ENCODE data around the gene GFAP.

GFAP gene

DNA sequence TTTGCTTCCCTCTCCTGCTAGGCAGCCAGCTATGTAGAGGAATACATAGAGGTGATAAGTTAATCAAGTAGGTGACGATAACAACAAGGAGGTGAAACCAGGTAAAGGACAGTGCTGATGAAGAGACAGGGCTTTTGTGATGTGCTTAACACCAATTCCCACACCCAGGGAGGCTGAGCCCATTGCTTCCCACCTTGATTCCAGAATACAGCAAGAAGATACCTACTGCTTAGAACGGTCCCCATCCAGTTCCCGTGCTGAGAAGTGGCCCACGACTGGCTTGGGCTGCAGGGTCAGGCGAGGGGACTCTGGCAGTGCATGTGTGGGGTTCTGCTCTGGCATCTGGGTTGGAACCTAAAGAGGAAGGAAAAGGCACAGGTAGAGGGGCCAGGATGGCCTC lies 16.1 kb upstream of the GFAP start:
- DNase-seq (ENCODE audit: low spot score): no peak

DNA sequence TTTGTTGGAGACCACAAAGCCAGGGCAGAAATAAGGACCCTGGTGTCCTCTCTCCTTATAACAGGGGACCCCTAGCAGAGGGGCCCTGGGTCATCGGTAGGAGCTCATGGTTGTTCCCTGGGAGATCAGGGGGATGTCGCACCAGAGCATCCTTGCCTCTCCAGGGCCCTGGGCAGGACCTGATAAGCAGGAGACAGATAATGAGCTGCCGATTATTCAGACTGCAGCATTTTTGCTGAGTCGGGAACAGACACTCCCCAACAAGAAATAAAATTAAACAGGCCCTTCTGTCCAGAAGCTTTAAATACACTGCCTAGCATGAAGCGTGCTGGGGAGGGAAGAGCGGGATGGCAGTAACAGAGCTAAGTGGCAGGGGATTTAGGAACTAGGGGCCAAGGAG lies 15.4 kb upstream of the GFAP start:
- no peak for DNase-seq (ENCODE audit: low spot score)

DNA sequence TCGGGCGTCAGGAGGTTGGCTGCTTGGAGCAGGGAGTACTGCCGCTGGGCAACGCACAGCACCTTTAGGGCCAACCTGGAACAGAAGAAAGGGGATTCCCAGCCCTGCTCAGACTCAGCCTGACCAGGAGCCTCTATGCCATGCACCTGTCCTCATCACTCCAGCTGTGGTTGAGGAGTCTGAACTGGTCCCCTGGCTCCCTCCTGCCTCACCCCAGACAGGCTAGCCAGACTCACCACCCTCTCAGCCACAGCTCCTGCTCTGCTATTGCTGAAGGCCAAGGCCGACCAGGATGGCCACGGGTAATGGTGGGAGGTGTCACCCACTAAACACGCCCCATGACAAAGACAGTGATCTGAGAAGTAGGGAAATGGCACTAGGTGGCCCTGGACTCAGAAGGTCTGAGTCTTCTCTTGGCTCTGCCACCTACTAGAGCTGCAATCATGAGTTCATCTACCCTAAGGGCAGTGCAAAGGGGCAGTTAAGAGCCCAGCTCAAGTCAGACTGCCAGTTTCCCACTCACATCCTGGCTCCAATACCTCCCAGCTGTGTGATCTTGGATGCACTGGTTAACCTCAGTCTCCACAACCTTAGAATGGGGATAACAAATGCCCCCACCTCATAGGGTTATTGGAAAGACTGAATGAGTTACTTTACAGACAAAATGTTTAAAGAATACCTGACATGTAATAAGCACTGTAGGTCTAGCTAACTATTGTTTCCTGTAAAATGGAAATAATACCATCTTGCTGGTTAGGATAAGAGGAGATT lies 13.8 kb upstream of the GFAP start:
- DNase-seq (ENCODE audit: low spot score): no peak

DNA sequence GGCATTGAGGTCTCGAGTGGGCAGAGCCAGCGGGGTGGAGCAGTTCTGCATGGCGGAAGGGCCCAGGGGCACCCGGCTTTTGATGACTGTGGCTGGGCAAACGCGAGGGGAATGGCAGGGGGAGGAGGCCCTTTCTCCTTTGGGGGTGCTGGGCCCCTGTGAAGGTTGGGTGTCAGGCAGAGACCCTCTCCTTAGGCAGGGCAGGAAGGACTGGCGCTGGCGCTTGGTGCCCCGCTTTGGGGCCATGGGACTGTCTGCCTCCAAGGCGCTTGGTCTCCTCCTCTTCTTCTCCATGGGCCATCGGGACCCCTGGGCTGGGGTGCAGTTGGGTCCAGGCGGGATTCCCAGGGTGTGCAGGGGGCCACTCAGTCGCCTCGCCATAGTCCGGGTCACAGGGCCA lies 12.8 kb upstream of the GFAP start:
- no peak for DNase-seq (ENCODE audit: low spot score)

DNA sequence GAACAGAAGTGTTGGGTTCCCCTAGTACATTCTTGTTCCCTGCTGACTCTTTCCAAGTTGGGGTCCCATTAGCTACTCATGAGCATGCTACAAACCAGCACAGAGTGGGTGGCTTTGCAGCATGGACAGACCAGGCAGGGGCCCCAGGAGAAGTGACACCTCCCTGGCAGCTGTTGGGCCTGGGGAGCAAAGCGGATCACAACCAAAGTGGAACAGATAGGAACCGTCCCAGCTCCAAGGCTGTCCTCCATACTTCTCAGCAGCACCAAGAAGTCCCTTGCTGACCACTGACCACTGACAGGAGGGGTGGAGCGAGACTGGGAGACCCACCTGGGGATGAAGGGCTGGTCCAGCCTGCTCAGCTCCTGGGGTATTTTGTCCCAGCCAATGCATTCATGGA lies 12.4 kb upstream of the GFAP start:
- no peak for DNase-seq (ENCODE audit: low spot score)

DNA sequence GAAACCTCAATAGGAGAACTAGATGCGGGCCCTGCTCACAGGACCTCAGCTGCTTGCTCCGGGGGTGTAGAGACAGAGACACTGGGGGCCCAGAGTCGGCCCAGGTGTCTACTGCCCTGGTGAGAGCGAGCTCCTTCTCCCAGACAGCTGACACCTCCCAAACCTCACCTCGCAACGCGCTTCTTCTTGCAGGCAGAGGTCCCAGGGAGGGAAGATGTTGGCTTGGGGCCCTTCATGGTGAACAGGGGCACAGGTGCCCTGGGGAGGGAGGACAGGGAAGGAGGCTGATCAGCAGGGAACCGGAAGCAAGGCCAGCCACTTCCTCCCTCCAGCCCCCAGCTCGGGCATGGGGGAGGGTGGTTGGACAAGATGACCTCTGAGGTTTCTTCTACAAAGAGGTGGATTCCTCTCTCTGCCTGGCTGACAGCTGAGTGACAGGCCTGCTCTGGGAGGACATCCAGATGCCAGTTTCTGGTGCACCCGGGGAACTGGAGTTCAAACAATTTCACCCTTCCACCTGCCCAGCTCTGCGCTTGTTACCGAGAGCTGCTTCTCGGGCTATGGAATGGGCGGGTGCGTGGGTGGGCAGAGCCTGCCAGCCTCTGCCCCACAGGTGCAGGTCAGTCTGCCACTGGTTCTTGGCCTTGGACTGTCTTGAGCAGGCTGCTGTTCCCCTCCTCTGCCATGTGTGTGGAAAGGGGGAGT lies 11.7 kb upstream of the GFAP start:
- DNase-seq (ENCODE audit: low spot score): no peak

DNA sequence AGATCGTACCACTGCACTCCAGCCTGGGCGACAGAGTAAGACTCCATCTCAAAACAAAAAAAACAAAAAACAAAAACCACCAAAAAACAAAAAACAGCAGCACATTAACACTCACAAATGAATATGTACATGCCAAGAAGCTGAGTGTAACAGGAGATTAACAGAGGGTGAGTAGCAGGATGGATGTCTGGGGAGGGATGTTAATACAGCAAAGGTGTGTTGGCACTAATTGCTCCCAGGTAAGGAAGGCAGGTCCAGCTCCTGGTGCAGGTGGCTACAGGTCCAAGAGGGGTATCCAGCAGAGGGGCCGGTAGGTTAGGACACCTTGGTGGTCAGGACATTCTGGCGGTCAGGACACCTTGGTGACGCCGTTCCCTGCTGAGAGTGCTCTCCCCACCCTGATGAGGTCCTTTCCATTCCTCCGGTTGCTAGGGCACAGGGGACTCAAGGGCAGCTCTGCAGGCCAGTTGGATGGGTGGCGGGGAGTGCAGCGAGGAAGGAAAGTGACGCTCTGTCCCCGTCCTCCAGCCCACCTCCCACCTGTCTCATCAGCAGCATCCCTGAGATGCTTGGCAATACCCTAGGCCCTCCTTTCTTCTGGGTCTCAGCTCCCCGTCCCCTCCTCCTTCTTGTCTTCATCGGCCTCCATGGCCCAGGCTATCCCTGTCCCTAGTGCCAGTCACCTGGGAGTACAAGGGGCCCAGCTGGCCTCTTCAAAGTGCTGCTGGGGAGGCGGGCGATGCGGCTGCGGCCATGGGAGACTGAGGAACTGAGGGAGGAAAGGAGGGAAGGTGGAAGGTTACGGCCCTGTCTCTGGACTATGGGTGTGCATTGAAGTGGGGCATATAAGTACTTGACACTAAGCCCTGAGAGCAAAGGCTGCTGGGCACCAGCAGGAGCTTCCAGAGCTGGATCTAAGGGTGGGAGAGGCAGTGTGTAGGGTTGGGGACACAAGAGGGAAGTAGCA lies 10.7 kb upstream of the GFAP start:
- DNase-seq (ENCODE audit: low spot score): no peak

DNA sequence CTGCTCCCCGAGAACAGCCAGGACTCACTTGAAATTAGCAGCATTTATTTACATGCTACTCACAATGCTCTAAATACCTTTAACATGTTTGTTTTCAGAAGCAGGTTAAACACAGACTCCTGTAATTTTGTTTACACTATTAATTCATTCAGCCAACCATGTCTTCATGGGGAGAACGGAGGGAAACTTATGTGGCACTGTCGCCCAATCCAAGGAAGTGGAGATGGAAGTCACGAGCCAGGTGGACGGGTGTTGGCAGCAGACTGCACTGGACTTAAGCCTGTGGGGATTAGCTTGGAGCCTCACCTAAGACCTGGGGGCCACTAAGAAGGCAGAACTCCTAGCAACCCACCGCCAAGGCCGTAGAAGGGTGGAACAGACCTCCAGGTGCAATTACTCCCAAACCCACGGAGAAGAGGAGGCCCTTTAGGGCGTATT lies 8.8 kb upstream of the GFAP start:
- no peak for DNase-seq (ENCODE audit: low spot score)

DNA sequence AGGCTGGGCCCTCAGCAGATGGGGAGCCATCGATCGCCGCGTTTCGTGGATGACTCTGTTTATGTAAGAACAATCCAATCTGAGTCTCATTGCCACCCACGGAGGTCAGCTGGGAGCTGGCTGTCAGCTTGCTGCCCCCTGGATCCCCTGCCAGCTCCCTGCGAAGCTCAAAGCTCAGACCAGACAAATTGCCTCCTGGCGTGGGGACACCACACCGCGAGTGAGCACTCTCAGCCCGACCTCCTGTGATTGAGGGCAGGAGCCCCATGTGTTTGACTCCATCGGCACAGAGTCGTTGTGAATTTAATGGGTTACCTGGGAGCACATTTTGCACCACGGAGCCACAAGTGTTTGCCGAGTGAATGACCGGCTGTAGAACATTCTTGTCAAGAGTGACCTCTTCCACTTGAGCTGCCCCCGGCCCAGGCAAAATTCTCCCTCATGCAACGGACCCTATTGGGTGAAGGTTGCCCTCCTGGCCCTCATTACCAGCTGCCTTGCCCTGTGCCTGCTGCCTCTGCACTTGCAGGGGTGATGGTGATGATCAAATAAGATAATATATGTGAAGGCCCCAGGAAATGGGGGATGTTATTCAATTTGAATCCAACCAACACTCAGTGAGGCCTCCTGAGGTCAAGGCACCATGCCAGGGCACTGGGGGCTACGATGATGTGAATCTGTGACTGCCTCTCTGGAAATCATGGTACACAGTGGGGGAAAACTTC lies 7.6 kb upstream of the GFAP start:
- DNase-seq (ENCODE audit: low spot score): no peak

DNA sequence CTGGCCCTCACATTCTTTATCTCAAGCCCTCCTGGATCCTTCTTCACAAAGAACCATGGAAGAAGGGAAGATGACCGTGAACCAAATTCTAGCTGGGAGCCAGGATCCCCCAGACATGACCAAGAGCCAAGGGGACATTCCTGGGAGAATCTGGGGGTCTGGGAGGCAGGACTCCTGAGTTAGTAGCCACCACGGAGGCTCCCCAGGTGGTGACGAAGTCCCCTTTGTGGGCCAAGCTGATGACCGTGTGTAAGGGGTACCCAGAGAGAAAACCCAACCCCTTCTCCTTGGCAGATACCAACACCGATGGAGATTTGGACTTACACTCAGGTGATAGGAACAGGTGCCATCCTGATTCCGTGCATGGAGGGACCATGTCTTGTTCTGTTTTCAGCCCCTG lies 6.8 kb upstream of the GFAP start:
- no peak for DNase-seq (ENCODE audit: low spot score)

DNA sequence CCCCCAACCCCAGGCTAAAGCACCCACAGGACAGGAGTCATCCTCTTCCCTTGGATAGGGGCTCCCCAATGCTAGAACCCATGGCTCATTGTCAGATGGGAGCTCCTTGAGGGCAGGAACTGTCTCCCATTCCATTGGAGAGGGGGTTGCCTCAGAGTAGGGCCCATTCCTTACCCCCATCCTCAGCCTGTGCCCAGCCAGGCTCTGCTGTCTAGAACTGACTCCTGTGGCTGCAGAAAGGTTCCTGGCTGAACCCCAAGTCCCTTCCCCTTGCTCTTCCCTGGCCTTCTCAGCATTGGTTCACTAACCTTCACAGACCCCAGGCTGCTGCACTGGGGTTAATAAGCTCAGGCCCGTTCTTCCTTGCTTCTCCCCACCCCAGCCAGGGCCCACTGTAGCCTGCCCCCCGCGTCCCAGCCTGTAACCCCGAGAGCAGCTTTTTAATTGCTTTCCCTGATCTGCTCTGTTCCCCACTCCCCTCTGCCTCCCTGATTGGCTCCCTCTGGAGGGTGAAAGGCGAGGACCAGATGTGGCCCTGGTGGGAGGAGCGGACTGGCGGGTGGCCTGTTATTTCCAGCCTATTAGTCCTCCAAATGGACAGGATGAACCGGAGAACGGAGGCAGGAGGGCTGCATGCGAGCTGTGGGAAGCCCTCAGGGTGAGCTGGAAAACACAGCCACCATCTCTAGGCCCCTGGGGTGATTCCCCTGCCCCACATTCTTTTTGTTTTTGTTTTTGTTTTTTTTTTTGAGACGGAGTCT lies 6.0 kb upstream of the GFAP start:
- DNase-seq (ENCODE audit: low spot score): no peak

DNA sequence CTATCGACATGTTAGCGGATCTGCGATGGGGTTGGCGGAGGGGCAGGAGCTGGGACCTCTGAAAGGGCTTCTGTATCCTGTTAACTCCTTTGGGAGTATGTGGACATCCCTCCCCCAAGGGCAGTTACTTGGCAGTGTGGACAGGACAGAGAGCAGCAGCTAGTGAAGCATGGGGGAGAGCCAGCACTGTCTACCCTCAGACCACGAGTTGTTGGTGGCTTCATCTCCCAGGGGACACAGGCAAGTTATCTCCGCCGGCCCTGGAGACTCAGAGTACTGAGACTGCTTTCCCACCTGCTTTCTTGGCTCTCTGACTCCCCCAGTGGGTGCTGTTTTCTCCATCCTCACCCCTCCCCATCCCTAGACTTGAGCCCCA lies 5.3 kb upstream of the GFAP start:
- peak; percentile 56 for DNase-seq (ENCODE audit: low spot score)

DNA sequence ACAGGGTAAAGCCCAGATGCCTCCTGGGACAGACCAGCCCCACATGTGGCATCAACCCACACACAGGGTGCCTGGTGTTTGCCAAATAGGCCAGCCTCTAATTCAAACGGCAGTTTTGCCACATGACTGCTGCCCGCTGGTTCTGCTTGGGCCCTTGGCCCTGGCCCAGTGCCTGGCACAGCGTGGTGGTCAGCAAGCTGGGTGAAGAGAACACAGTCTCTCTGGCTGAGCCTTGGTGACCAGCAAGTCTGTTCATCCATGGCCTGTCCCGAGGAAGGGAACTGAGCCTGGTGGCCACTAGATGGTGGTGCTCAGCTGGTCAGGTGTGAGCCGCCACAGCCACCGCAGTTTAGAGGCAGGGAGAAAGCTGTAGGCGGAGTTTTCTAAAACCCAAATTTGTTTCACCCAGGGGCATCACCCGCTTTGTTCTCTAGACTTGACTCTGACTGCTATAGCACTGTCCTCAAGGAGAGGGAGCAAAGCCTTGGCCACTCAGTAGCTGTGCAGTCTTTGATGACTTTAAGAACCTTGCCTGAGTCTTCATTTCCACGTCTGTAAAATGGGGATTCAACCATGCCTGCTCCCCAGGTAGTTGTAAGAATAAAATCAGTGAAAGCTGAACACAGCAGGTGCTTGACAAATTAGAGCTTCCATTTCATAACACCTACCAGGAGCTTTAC lies 4.7 kb upstream of the GFAP start:
- DNase-seq (ENCODE audit: low spot score): peak; percentile 79

DNA sequence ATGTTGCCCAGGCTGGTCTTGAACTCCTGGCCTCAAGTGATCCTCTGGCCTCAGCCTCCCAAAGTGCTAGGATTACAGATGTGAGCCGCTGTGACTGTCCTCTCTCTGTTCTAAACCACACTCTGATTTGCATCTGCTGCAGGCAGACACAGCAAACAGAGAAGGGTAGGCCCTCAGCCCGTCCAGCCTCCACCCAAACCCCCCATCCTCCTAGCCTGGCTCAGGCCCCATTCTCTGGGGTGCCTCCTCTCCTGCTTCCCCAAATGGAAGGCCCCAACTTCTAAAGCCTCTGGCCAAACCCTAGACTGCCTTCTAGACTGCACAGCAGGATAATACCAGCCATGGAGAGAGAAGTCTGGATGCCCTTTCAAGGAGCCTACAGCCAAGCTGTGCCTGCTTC lies 4.1 kb upstream of the GFAP start:
- no peak for DNase-seq (ENCODE audit: low spot score)

DNA sequence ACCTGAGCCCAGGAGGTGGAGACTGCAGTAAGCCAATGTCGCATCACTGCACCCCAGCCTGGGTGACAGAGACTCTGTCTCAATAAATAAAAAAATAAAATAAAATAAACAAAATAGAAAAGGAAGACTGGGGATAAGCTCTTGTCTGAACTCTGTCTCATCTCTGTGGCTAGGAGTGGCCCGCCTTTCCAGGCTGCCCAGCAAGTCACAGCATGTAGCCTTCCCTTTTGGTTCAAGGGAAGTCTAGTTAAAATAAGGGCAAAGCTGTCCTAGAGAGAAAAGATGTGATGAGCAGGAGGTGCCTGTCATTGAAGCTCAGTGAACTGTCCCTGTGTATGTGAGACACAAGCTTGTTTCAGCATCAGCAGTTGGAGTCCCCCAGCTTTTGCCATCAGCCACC lies 2.7 kb upstream of the GFAP start:
- DNase-seq (ENCODE audit: low spot score): no peak

DNA sequence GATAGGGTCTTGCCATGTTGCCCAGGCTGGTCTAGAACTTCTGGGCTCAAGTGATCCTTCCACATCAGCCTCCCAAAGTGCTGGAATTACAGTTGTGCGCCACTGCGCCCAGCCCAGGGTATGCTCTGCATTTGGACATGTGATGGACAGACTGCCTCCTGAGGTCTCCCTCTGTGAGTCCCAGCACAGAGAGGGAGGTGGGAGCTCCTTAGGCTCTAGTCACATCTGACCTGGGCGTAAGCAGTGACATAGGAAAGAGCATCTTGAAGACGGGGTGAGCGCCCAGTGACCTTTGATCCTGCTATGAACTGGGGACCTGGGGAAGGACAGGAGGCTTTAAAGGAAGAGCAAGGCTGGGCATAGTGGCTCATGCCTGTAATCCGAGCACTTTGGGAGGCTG lies 2.2 kb upstream of the GFAP start:
- no peak for DNase-seq (ENCODE audit: low spot score)

DNA sequence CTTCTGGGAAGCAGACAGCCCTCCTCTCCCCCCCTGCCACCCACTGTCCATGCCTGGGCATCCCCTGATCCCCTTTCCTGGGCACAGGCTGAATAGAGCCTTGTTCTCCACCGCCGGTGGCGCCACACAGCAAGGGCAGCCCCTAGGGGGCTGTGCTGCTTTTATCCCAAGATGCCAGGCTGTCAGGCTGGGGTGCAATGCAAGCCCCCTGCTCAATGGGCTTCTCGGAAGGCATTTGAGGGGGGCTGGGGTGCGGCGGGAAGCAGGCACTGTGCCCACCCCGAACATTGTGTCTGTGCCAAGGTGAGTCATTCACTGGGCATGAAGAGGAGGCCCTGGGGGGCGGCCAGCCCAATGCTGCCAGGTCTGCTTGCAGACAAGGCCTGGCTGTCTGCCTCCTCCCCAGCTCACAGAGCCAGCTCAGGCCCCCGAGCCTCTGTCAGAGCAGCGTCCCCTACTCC lies 1.5 kb upstream of the GFAP start:
- no peak for DNase-seq (ENCODE audit: low spot score)

DNA sequence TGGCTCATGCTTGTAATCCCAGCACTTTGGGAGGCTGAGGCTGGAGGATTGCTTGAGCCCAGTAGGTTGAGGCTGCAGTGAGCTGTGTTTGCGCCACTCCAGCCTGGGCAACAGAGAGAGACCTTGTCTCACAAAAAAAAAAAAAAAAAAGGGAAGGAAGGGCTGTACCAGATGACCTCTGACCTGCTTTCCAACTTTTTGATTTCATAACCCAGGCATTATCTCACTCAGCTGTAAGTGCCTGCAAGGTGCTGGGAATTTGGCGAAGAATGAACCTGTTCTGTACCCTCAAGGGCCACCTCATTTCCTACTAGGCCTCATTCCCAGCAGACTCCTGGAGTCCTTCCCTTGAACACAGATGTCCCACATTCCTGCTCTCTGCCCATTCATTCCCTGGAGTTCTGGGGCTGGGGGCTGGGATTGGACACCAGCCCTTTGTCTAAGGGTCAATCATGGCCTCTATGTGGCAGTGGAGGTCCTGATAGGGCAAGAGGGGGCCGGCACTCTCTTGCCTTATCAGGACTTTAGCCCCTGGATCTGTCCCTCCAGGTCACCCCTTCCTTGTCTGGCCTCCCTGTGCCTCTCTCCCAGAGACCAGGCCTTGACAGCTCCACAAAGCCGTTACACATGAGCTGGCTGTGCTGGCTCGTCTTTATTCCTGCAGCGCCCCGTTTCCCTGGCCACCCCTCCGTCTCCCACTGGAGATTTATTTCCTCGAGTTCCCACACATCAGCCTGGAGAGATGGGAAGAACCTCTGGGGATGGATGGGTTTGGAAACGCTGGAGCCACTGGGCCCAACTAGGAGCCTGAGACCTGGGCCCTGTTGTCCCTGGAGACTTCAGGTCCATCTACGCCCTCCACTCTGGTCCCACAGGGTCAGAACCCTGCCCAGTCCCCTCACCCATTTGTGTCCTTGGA lies 821 bp upstream of the GFAP start:
- no peak for DNase-seq (ENCODE audit: low spot score)

DNA sequence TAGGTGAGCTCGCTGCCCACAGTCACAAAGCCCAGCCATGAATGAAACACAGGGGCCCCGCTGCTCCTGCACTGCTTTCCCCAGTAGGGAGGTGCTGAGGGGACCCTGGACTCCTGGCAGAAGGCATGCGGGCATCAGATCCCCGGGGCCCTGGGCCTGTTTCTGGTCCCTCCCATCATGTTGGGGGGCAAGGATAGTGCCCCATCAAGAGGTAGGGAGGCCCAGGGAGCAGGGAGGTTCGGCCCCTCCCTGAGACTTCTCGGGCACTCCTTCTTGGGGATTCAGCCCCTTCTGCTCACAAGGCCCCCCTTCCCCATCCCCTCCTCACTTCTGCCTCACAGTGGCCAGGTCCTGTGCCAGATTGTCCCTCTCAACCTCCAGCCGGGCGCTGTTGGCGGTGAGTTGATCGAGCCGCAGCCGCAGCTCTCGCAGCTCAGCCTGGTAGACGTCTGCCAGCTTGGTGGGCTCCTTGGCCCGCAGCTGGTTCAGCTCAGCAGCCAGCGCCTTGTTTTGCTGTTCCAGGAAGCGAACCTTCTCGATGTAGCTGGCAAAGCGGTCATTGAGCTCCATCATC lies 515 bp downstream of the GFAP start:
- no peak for DNase-seq (ENCODE audit: low spot score)
